ENCODE results near the gene COLEC12.

COLEC12 gene

GRCh38 chr18:350953-351572, 149.4 kb downstream of the COLEC12 start:
- H3K27ac ChIP-seq, result no peak overlapping the region
- no peak for TF ChIP-seq CTCF (conservative IDR thresholded peaks at IDR 0.05)
- TF ChIP-seq ZFX (IDR thresholded peaks at IDR 0.05), result no peak

- TF ChIP-seq CTCF (conservative IDR thresholded peaks at IDR 0.05) (no peak), ZFX (IDR thresholded peaks at IDR 0.05) (no peak)
- no peak overlapping the region for H3K27ac ChIP-seq
These were observed 153.9 kb downstream of the COLEC12 start for GRCh38 chr18:346600-346999.

- no peak overlapping the region for H3K27ac ChIP-seq
- no peak for TF ChIP-seq CTCF (conservative IDR thresholded peaks at IDR 0.05)
- TF ChIP-seq ZFX (IDR thresholded peaks at IDR 0.05), result no peak
These were observed 159.4 kb downstream of the COLEC12 start for GRCh38 chr18:341102-341501.

DNA sequence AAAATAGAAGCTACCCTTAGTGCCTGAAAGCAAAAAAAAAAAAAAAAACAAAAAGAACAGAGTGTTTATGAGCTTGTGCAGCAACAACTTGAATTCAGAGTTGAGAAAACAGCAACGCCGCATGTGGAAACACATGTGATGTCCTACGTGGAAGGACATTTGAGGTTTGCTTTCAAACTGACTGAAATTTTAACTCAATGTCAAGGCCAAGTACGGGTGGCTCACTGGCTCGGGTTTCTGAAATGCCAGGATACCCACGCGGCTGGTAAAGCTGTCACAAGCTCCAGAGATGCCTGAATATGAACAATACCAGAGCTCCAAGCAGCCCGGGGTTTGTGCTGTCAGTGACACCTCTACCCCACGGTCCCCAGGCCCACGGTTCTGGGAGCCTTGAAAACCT, 160.5 kb downstream of the COLEC12 start:
- TF ChIP-seq ZFX (IDR thresholded peaks at IDR 0.05) (no peak), CTCF (conservative IDR thresholded peaks at IDR 0.05) (no peak)

GRCh38 chr18:339200-339599, 161.3 kb downstream of the COLEC12 start:
- H3K27ac ChIP-seq, result no peak overlapping the region
- no peak for TF ChIP-seq ZFX (IDR thresholded peaks at IDR 0.05)
- TF ChIP-seq CTCF (conservative IDR thresholded peaks at IDR 0.05), result no peak

More for the DNA sequence above, 160.5 kb downstream of the COLEC12 start:
- no peak overlapping the region for H3K27ac ChIP-seq

GRCh38 chr18:336713-337112, 163.8 kb downstream of the COLEC12 start:
- TF ChIP-seq ZFX (IDR thresholded peaks at IDR 0.05), result no peak
- no peak for TF ChIP-seq CTCF (conservative IDR thresholded peaks at IDR 0.05)
- no peak overlapping the region for H3K27ac ChIP-seq

DNA sequence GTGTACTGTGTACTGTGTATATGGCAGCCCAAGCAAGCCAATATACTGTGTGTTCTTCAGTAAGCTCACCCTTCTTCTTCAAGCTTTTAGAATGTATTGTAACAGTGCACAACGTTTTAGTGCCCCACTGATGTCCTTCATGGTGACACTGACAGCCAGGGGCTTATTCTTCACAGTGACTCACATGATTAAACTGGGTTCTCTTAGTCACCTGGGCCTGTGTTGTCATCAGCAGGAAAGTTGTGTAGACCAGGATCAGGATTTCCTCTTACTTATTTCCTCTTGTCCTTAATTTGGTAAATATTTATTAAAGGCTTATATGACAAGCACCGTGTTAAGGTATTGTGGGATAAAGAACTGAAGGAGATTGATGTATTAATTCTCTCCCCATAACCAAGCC, 164.8 kb downstream of the COLEC12 start:
- no peak overlapping the region; the same call in 1 of the 2 replicates for H3K27ac ChIP-seq
- TF ChIP-seq ZFX (IDR thresholded peaks at IDR 0.05), result no peak
- TF ChIP-seq CTCF (conservative IDR thresholded peaks at IDR 0.05), result no peak
